Measurements from ENCODE around the gene CD84.

DNA sequence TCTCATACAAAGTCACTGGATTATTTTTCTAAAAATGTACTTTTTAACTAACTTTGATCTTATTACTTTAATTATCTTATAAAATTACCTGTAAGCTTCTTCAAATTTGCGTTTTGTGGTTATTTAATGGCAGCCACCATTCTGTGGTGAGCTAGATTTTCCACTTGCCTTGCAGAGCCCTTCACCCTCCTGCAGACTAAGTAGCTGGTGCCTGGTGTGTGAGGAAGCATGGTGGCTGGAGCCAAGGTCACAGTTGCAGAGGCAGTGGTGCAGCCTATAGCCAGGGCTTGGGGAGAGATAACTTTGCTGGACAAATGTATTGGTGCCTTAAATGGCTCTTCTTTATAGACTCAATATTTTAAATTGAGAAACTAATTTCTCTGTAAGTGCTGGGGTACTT is 11.2 kb upstream of the CD84 start:
- TF ChIP-seq POLR2A (IDR thresholded peaks at IDR 0.05; ENCODE audit: extremely low read depth, insufficient read length) (no peak), MYC (IDR thresholded peaks at IDR 0.05; ENCODE audit: low read depth, low read length) (no peak)
- TF ChIP-seq, protein P1, sequence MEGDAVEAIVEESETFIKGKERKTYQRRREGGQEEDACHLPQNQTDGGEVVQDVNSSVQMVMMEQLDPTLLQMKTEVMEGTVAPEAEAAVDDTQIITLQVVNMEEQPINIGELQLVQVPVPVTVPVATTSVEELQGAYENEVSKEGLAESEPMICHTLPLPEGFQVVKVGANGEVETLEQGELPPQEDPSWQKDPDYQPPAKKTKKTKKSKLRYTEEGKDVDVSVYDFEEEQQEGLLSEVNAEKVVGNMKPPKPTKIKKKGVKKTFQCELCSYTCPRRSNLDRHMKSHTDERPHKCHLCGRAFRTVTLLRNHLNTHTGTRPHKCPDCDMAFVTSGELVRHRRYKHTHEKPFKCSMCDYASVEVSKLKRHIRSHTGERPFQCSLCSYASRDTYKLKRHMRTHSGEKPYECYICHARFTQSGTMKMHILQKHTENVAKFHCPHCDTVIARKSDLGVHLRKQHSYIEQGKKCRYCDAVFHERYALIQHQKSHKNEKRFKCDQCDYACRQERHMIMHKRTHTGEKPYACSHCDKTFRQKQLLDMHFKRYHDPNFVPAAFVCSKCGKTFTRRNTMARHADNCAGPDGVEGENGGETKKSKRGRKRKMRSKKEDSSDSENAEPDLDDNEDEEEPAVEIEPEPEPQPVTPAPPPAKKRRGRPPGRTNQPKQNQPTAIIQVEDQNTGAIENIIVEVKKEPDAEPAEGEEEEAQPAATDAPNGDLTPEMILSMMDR (IDR thresholded peaks at IDR 0.05; ENCODE audit: low read depth, low read length), result no peak
- TF ChIP-seq, protein P2, sequence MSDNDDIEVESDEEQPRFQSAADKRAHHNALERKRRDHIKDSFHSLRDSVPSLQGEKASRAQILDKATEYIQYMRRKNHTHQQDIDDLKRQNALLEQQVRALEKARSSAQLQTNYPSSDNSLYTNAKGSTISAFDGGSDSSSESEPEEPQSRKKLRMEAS (IDR thresholded peaks at IDR 0.05; ENCODE audit: low read depth, low read length), result no peak
